ENCODE results near the gene SNRPB2.

SNRPB2 gene

GRCh38 chr20:16764560-16764959, 34.7 kb downstream of the SNRPB2 start:
- H3K27ac ChIP-seq = no peak overlapping the region
- no peak for TF ChIP-seq CTCF (conservative IDR thresholded peaks at IDR 0.05)
- no peak for TF ChIP-seq ZFX (IDR thresholded peaks at IDR 0.05)

DNA sequence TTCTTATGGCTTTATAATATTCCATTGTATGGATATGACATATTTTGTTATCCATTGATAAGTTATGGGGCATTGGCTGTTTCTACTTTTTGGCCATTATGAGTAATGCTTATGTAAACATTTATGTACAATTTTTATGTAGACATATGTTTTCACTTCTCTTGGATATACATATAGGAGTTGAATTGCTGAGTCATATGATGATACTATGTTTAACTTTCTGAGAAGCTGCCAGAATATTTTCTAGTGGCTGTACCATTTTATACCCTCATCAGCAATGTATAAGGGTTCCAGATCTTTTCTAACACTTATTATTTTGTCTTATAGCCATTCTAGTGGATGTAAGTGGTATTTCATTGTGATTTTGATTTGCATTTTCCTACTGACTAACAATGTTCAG, 41.4 kb downstream of the SNRPB2 start:
- TF ChIP-seq CTCF (conservative IDR thresholded peaks at IDR 0.05) (no peak), ZFX (IDR thresholded peaks at IDR 0.05) (no peak)
- no peak overlapping the region for H3K27ac ChIP-seq

DNA sequence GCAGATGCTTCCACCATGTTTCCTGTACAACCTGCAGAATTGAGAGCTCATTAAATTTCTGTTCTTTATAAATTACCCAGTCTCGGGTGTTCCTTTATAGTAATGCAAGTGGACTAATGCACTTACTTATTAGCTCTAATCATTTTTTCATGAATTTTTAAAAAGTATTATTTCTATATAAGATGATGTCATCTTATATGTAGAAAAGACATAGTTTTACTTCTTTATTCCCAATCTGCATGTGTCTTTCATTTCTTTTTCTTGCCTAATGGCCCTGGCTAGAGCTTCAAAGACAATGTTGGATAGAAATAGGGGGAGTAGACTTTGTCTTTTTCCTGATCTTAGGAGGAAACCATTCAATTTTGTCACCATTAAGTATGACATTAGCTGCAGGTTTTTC, 46.1 kb downstream of the SNRPB2 start:
- H3K27ac ChIP-seq = no peak overlapping the region
- TF ChIP-seq ZFX (IDR thresholded peaks at IDR 0.05) = no peak
- no peak for TF ChIP-seq CTCF (conservative IDR thresholded peaks at IDR 0.05)

- TF ChIP-seq ZFX (IDR thresholded peaks at IDR 0.05) = no peak
- no peak for TF ChIP-seq CTCF (conservative IDR thresholded peaks at IDR 0.05)
- no peak overlapping the region for H3K27ac ChIP-seq
Observed at GRCh38 chr20:16777126-16777525, 47.3 kb downstream of the SNRPB2 start.

- H3K27ac ChIP-seq = no peak overlapping the region
- no peak for TF ChIP-seq CTCF (conservative IDR thresholded peaks at IDR 0.05)
- TF ChIP-seq ZFX (IDR thresholded peaks at IDR 0.05) = no peak
Observed at GRCh38 chr20:16778159-16778558, 48.3 kb downstream of the SNRPB2 start.

DNA sequence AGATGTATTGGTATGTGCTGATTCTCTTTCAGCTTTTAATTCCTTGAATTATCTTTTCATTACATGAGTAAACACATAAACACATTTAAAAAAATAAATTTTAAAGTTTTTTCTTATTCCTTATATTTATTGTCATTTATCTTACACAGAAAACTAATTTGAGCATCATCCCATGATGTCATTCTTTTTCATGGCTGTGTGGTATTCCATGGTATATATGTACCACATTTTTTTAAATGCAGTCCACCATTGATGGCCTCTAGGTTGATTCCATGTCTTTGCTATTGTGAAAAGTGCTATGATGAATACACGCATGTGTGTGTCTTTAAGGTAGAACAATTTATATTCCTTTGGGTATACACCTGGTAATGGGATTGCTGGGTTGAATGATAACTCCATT, 51.7 kb downstream of the SNRPB2 start:
- TF ChIP-seq ZFX (IDR thresholded peaks at IDR 0.05) = no peak
- no peak for TF ChIP-seq CTCF (conservative IDR thresholded peaks at IDR 0.05)

GRCh38 chr20:16785226-16785625, 55.4 kb downstream of the SNRPB2 start:
- TF ChIP-seq ZFX (IDR thresholded peaks at IDR 0.05) = no peak
- no peak for TF ChIP-seq CTCF (conservative IDR thresholded peaks at IDR 0.05)
- no peak overlapping the region for H3K27ac ChIP-seq

More for the DNA sequence above, 51.7 kb downstream of the SNRPB2 start:
- no peak overlapping the region for H3K27ac ChIP-seq

Measured in C4-2B (cell line).